BJ (cell line): ENCODE results near the gene MRNIP. TPM values are rescaled to one million over a fixed set of nuclear protein-coding genes. Genes with fewer than 3 reads are reported as not detected.

ENCODE experiments used
- CTCF ChIA-PET: fragments of 350-600 bp; formaldehyde crosslinking; extraction: SDS; loops from one replicate; lab custom pipeline; 2021; ENCODE audit warnings: antibody characterized with exemption, inconsistent platforms; lab: Yijun Ruan, JAX
- POLR2A ChIA-PET: fragments of 300-600 bp; sonication (Branson Sonifier 250); formaldehyde crosslinking; extraction: SDS; loops from one replicate; lab custom pipeline; 2021; ENCODE audit warnings: antibody characterized with exemption; lab: Charles Lee
- DNase-seq: peaks from one replicate; pipeline ENCODE4 v3.0.0-alpha.2; 2011; ENCODE audit warnings: low read depth
- H3K27me3 ChIP-seq: 2 replicates; pipeline ENCODE4 v1.6.0; 2011; ENCODE audit warnings: low read length; ENCODE audit not compliant: control insufficient read depth, insufficient read depth
- H3K36me3 ChIP-seq: 2 replicates; pipeline ENCODE4 v1.5.1; 2011; ENCODE audit warnings: low read length; ENCODE audit not compliant: control insufficient read depth, insufficient read depth
- H3K4me3 ChIP-seq: 2 replicates; pipeline ENCODE4 v1.5.1; 2011; ENCODE audit warnings: low read depth, mild to moderate bottlenecking, control low read depth, low read length
- polyA plus RNA-seq: library from polyadenylated mRNA; depleted of rRNA; stranded (reverse); fragments of >200 nt; gene quantifications from 2 replicates; pipeline ENCODE4 v1.2.3, GENCODE V29; 2011
- TF ChIP-seq, protein P1 (sequence below): IDR thresholded peaks from 2 replicates; pipeline ENCODE4 v1.5.1; 2011; ENCODE audit warnings: low read depth, mild to moderate bottlenecking, control low read depth, inconsistent platforms, low read length, moderate library complexity; ENCODE audit not compliant: insufficient read depth

Gene MRNIP
- polyA plus RNA-seq, 1 experiment, result 14.1 TPM

DNA sequence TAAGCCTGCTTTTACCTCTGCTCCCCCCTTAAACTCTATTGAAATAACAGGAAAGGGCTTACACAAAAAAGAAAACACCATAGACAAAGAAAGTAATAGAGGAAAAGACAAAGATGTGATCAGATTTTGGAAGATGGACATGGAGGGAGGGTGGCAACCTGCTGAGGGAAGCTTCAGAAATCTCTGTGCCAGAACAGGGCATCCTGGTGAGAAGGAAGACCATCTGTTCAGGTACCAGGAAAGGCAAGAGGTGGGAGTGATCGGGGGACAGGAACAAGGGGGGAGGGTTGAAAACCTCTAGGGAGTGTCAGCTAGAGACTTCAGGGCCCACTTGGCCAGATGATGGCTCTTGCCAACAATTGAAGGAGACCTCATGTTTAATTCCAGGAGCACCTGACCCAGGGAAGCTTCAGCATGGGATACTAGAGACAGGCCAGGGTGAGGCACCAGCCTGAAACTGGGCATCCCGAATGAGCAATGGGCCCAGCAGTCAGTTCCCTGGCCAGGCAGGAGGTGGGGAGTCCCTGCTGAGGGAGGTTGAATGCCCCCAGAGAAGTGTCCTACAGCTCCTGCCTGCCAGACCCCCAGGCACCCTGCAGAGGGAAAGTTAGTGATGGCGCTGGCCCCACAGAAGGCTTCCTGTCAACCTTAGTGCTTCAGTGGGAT is 29.7 kb downstream of the MRNIP start:
- H3K4me3 ChIP-seq, result no peak overlapping the region
- no peak for DNase-seq
- POLR2A ChIA-PET, result no interaction called here
- TF ChIP-seq, protein P1, sequence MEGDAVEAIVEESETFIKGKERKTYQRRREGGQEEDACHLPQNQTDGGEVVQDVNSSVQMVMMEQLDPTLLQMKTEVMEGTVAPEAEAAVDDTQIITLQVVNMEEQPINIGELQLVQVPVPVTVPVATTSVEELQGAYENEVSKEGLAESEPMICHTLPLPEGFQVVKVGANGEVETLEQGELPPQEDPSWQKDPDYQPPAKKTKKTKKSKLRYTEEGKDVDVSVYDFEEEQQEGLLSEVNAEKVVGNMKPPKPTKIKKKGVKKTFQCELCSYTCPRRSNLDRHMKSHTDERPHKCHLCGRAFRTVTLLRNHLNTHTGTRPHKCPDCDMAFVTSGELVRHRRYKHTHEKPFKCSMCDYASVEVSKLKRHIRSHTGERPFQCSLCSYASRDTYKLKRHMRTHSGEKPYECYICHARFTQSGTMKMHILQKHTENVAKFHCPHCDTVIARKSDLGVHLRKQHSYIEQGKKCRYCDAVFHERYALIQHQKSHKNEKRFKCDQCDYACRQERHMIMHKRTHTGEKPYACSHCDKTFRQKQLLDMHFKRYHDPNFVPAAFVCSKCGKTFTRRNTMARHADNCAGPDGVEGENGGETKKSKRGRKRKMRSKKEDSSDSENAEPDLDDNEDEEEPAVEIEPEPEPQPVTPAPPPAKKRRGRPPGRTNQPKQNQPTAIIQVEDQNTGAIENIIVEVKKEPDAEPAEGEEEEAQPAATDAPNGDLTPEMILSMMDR, result no peak
- peaks cover 70% of the 10 kb centered on the region for H3K36me3 ChIP-seq
- CTCF ChIA-PET, result interaction anchor here (0.8 to 1.0 kb wide), 2 partner anchors 22 to 65 kb away, joined by 3 read pairs; no protein-coding TSS in a partner anchor
- H3K27me3 ChIP-seq, result no peaks in the 10 kb centered on the region

DNA sequence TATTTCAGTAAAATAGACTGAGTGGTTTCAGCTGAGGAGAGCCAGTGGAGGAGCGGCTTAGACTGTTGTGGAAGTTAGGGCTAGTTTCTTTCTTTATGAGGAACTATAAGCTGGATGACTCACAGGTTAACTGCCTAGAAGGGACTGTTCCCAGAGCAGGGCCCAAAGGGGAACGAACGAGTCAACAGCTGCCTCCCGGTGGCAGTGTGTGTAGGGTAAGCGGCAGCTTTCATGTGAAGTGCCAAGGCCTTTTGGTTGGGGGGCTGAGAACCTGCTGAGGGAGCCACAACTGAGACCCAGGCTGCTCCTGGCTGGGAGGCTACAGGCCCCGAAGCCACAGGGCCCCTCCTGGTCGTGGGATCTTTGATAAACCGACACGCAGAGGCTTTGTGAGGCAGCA is 30.9 kb downstream of the MRNIP start:
- peaks cover 69% of the 10 kb centered on the region for H3K36me3 ChIP-seq
- ChIA-PET CTCF (interaction anchor here (0.7 kb wide), 1 partner anchor 19 kb away, joined by 3 read pairs; no protein-coding TSS in a partner anchor), POLR2A (no interaction called here)
- TF ChIP-seq, protein P1, result no peak
- H3K27me3 ChIP-seq, result no peaks in the 10 kb centered on the region
- DNase-seq, result no peak
- no peak overlapping the region for H3K4me3 ChIP-seq

DNA sequence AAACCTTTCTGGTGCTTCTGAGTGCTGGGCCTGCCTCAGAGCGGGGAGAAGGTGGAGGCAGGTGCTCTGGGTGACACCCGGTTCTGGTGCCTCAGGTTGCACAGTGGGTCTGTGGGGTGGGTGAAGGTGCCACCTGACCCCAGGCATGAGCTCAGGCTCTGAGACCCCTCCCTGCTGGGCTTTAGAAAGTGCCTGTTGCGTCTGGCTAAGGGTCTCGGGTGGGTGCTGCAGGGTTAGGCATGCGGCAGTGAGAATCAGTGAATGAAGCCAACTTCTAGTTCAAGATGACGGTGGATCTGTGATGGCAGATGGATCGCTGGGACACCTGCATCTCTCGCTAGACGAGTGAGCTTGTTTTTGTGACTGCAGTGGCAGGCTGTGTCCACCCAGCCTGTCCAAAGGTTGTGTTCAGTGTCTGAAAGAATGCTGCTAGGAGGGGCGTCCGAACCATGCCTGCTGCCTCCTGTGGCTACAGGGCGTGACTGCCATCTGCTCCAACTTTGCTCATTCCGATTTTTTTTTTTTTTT is 32.9 kb downstream of the MRNIP start:
- Histone ChIP-seq H3K27me3 (no peaks in the 10 kb centered on the region), H3K36me3 (peaks cover 60% of the 10 kb centered on the region), H3K4me3 (no peak overlapping the region)
- DNase-seq, result no peak
- TF ChIP-seq, protein P1, result 0 out of 2 replicates have a peak, but pooled peaks have one; percentile 2
- ChIA-PET POLR2A (no interaction called here), CTCF (interaction anchor here (1.4 kb wide), 1 partner anchor 62 kb away, joined by 5 read pairs; no protein-coding TSS in a partner anchor)

DNA sequence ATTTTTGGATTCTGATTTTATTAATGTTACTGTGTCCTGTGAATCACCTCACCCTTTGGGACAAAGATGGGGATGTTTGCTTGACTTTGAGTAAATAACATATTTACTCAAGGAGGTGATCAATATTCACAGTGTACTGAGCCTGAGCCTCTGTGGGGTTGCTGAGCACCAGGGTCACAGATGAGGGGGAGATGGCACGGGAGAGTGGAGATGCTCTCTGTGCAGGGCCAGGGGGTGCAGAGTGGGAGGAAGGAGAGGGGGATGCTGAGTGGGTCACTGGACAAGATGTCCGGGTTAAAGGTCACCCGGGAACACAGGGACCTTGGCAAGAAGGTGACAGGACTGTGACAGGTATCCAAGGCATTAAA is 33.9 kb downstream of the MRNIP start:
- POLR2A ChIA-PET, result no interaction called here
- TF ChIP-seq, protein P1, result no peak
- CTCF ChIA-PET, result interaction anchor here (1.4 kb wide), 1 partner anchor 61 kb away, joined by 5 read pairs; no protein-coding TSS in a partner anchor
- peaks cover 55% of the 10 kb centered on the region for H3K36me3 ChIP-seq
- no peak overlapping the region for H3K4me3 ChIP-seq
- no peak for DNase-seq
- no peaks in the 10 kb centered on the region for H3K27me3 ChIP-seq

DNA sequence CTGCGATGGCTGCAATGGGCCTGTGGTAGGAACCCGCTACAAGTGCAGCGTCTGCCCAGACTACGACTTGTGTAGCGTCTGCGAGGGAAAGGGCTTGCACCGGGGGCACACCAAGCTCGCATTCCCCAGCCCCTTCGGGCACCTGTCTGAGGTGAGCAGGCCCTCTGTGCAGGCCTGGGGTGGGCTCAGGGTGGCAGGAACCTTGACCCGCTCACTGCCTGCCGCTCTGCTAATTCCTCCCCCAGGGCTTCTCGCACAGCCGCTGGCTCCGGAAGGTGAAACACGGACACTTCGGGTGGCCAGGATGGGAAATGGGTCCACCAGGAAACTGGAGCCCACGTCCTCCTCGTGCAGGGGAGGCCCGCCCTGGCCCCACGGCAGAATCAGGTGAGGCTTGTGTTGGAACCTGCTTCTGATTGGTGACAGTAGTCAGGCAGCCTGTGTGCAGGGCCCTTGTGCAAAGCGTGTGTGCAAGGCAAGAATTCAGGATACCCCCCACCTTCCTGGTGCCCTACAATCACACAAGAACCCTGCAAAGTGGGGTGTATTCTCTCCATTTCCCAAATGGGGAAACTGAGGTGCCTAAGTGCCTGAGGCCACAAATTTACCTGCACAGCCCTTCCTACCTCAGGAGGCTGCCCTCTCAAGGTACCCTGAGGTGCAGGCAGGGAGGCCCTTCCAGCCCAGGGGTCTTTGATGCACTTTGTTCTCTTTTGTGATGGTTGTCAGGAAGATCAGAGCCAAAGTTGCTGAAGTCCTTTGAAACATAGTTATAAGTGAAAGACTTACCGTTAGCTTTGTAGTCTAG is 34.5 kb downstream of the MRNIP start:
- CTCF ChIA-PET, result no interaction called here
- no peak for DNase-seq
- H3K27me3 ChIP-seq, result no peaks in the 10 kb centered on the region
- no peak overlapping the region for H3K4me3 ChIP-seq
- TF ChIP-seq, protein P1, result no peak
- H3K36me3 ChIP-seq, result peaks cover 52% of the 10 kb centered on the region
- POLR2A ChIA-PET, result no interaction called here
